ENCODE results near the gene RANBP3.
"Not testable (repeated sequence)": the region's sequence is repeated elsewhere in the genome, so short reads cannot be mapped to it uniquely, and the experiment has no call there.

Gene RANBP3

GRCh38 chr19:5985837-5986236, 7.9 kb upstream of the RANBP3 start:
- DNase-seq = not testable (repeated sequence)

GRCh38 chr19:5985098-5985783, 7.3 kb upstream of the RANBP3 start:
- no peak for DNase-seq

GRCh38 chr19:5984600-5984999, 6.7 kb upstream of the RANBP3 start:
- no peak for DNase-seq

GRCh38 chr19:5983367-5983955, 5.5 kb upstream of the RANBP3 start:
- DNase-seq = no peak

- DNase-seq = no peak
Observed at GRCh38 chr19:5978606-5979552, 939 bp upstream of the RANBP3 start.

GRCh38 chr19:5977222-5977784, 637 bp downstream of the RANBP3 start:
- no peak for DNase-seq

GRCh38 chr19:5976768-5977167, 1.2 kb downstream of the RANBP3 start:
- DNase-seq = no peak

GRCh38 chr19:5975388-5975728, 2.6 kb downstream of the RANBP3 start:
- DNase-seq = no peak

- DNase-seq = no peak
Observed at GRCh38 chr19:5974721-5975387, 3.1 kb downstream of the RANBP3 start.

- no peak for DNase-seq
Observed at GRCh38 chr19:5973867-5974635, 3.9 kb downstream of the RANBP3 start.

- no peak for DNase-seq
Observed at GRCh38 chr19:5973376-5973775, 4.6 kb downstream of the RANBP3 start.

- no peak for DNase-seq
Observed at GRCh38 chr19:5972355-5972731, 5.6 kb downstream of the RANBP3 start.

GRCh38 chr19:5971714-5972354, 6.1 kb downstream of the RANBP3 start:
- DNase-seq = no peak

- no peak for DNase-seq
Observed at GRCh38 chr19:5969476-5969875, 8.5 kb downstream of the RANBP3 start.

GRCh38 chr19:5968431-5969373, 9.2 kb downstream of the RANBP3 start:
- no peak for DNase-seq

GRCh38 chr19:5967994-5968430, 9.9 kb downstream of the RANBP3 start:
- DNase-seq = peak; percentile 49 to 53

GRCh38 chr19:5967571-5967970, 10.4 kb downstream of the RANBP3 start:
- no peak for DNase-seq

- no peak for DNase-seq
Observed at GRCh38 chr19:5966941-5967340, 11.0 kb downstream of the RANBP3 start.

- DNase-seq = no peak
Observed at GRCh38 chr19:5966215-5966614, 11.7 kb downstream of the RANBP3 start.

GRCh38 chr19:5964816-5965565, 12.9 kb downstream of the RANBP3 start:
- DNase-seq = no peak

Measured in activated CD4-positive, alpha-beta T cell treated with anti-CD3 and anti-CD28 coated beads, Interleukin-2, amount 50 U/mL, for 4 hours (primary cell).